ENCODE results near the gene TMEM117.

TMEM117 gene

DNA sequence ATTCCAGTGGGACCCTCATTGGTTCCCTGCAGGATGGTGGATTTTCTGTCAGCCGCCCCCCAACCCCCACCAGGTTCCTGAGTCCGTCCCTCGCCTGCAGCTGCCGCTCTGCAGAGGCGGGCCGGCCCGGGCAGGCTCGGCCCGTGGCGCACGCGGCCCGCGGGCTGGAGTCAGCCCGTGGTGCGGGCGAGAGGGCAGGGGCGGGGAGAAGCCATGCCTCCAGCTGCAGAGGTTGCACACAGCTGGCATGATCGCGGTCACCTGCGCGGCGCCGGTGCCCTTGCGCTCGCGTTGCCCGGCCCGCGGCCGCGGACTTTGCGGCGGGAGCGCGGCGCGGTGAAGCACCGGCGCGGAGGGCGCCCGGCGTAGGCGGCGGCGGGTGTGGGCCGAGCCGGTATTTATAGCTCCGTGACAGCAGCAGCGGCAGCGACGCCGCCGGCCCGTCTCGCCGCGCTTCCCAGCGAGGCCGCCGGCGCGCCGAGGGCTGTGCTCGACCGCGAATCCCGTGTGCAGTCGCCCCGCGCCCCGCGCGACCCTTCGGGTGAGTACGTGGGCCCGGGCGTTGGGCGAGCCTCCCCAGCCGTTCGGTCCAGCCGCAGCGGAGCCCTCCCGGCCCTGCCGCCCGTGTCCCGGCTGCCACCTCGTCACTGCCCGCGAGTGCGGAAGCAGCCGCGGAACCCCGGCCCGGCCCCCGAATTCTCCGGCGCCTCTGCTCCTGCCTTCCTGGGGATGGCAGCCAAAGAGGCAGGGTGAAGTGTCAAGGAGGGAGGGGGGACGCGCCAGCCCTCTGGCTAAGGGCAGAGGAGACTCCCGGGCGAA, at the start of gene TMEM117:
Gene TMEM117 (plus strand): TSS at position 426 of the 819 bp plus-strand sequence.
- peak; percentile 86 for DNase-seq

DNA sequence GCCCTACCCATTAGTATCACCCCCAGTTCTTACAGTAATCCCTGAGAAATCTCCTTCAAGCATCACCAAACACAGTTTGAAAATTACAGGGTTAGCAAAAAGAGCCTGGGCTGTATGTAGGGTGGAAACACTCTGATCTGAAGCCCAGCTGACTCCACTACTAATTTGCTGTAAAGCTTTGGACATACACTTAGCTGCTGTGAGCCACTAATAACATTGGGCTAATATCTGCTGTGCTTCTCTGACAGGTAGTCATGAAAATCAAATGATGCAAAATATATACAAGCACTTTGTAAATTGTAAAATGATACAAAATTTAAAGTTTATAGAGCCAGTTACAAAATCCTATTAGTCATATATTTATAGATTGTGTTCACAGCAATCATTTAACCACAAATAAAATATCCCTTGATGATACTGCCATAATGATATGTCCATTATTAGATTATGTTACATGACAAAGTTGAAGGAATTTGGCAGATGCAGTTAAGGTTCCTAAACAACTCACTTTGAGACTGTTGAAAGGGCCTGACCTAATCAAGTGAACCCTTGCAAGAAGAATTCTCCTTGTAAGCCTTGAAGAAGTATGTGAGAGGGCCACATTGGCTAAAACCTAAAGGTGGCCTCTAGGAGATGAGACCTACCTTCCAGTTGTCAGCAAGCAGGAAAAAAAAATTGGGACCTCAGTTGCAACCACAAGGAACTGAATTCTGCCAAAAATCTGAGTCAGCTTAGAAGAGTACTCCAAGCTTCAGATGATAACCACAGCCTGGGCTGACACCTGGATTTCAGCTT, 48.8 kb upstream of the TMEM117 start:
- no peak for DNase-seq

GRCh38 chr12:43789941-43790340, 45.9 kb upstream of the TMEM117 start:
- DNase-seq, result no peak

DNA sequence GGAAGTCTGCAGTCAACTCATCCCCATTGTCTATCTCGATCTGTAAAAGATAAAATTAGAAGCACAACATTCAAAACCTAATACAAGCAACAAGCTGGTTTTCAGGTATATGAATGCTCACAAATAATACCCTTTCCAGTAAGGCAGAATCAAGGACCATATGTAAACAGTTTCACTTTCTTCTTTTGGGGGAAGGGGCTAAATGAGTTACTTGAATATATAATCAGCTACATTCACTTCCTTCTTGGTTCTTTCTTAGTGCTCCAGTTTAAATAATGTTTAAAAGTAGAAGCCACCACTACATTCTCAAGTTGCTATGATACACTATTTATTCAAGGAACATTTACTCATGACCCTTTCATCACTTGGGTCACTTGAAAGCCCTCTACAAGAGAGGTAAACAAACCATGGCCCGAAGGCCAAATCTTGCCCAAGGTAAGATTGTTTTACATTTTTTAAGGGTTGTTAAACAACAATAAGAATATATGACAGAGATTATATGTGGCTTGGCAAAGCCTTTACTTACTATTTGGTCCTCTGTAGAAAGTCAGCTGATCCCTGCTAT, 40.1 kb upstream of the TMEM117 start:
- DNase-seq, result no peak

DNA sequence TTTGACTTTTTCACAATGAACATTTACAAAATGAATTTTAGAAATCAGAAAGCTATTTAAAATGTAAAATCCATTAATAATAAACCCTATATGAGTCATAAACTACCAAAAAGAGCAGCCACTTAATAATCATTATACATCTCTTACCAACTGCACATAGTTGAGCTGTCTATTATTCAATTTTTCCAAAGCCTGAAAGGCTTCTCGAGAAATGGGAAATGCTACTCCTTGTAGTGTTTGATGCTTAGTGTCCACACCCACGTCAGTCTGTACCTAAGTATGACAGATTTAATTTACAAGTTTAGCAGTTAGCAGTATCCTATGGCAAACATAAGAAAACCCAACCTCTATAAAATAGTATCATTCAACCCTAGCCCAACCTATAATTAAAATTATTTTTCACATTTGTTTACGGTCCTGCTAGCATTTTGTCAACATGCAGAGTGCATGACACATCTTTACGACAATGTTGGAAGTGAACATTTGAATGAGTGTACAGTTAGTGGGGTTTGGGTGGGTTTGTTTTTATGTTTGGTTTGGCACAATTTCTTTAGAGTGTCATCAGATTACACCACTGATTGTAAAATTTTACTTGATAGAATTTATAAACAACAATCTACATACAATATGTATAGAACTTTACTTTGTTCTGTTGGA, 38.2 kb upstream of the TMEM117 start:
- DNase-seq, result no peak

- DNase-seq, result no peak
Measured at GRCh38 chr12:43805149-43805859, 30.6 kb upstream of the TMEM117 start.

GRCh38 chr12:43805860-43806736, 29.8 kb upstream of the TMEM117 start, which contains the start of gene TWF1:
Gene TWF1 (minus strand): TSS chr12:43806317. CDS start chr12:43806245, 72 bp downstream.
- peak; percentile 96 for DNase-seq

DNA sequence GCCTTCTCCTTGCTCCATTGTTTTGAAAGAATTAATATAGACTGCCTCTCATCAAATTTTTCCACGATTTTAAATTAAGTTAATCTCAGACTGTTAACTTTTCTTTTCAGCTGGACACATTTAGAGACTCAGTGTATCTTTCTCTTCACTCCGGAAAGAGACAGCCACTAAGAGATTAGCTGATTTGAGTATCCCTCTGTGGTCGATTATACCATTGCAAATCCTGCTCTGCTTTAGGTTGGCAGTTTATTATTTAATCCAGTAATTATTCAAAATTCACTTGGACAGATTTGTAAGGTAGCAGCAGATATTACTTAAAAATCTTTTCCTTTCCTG, 29.2 kb upstream of the TMEM117 start:
- no peak for DNase-seq

DNA sequence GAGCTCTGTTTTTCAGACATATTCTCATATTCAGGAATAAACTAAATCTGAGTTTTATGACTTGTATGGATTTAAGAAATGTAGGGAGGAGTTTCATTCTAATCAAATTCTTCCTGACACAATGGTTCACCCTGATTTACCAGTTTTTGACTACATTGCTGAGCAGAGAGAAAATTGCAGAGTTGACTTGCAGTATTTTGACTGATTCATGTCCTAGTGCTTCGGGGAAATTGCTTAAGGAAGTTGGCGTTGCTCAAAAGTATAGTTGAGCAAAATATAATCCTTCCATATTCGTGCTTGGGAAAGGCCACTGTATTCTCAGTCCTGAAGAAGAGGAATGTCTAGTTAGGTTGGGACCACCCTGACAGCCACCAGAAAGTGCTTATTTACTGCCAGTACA, 28.5 kb upstream of the TMEM117 start:
- DNase-seq, result no peak

GRCh38 chr12:43812057-43812456, 23.8 kb upstream of the TMEM117 start:
- no peak for DNase-seq

GRCh38 chr12:43812926-43813325, 23.0 kb upstream of the TMEM117 start:
- DNase-seq, result no peak

GRCh38 chr12:43815416-43815815, 20.5 kb upstream of the TMEM117 start:
- no peak for DNase-seq

DNA sequence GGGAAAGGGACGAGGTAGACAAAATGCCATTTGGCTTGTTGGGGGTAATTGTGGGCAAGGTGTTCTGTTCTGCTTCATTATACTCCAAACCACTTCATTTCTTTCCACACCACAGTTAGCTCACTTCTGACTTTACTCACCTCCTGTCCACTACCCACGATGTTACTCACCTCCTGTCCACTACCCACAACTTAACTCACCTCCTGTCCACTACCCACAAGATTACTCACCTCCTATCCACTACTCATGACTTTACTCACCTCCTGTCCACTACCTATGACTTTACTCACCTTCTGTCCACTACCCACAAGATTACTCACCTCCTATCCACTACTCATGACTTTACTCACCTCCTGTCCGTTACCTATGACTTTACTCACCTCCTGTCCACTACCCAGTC, 19.7 kb upstream of the TMEM117 start:
- DNase-seq, result no peak

GRCh38 chr12:43824207-43824775, 11.6 kb upstream of the TMEM117 start:
- DNase-seq, result no peak

DNA sequence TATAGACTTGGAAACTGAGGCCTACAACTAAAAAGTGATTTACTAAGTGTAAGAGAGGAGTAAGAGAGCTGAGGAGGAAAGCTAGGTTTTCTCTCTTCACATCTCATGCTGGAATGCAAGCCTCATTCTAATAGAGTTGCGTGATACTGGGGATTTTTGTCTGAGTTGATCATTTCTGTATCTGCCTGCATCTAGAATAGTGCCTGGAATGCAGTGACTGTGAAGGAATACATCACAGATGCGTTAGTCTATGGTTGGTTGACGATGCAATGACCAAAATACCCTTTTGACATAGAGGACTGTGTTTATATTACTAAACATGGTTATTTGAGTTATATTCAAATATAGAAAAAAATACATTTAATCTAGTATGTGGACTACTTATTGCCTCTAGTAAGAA, 9.2 kb upstream of the TMEM117 start:
- DNase-seq, result no peak

GRCh38 chr12:43827093-43827492, 8.8 kb upstream of the TMEM117 start:
- DNase-seq, result no peak

GRCh38 chr12:43832463-43833168, 3.3 kb upstream of the TMEM117 start:
- no peak for DNase-seq

DNA sequence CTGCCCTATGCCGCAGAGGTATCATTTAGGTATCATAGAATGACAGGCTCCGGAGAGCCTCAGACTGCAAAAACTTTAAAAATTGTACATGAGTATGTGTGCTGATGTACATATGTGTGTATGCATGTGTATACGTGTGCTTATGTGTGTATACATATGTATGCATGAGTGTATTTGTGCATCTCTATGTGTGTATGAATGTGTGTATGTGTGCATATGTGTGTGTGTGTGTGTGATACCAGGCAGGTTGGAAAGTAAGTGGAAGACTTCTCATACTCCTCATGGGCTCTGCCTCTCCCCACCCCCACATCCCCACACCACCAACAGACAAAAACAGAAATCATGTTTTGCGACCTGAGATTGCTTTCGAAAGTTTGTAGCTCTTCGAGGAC, 621 bp upstream of the TMEM117 start:
- no peak for DNase-seq

- DNase-seq, result no peak
Measured at GRCh38 chr12:43836475-43836989, 651 bp downstream of the TMEM117 start.

DNA sequence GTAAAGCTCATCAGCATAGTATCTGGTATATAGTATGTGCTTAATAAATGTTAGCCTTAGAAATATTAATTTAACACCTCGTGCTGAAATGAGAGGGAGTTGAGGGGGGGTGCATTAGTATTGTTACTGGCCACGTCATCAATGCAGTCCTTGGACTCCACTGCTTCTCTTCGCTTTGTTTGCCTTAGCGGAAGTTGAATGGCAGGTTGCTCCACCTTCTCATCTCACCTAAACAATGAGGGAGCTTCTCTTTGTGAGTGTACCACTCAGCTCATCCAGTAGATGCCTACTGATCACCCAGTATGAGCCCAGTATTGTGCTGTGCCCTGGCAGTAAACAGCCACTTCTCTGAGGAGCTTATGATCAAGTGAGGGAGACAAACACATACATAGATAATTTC, 4.5 kb downstream of the TMEM117 start:
- DNase-seq, result no peak

All from activated CD8-positive, alpha-beta memory T cell treated with anti-CD3 and anti-CD28 coated beads for 24 hours (primary cell).